ENCODE results near the gene OGFOD2.

GRCh38 chr12:122951406-122951805, 23.6 kb upstream of the OGFOD2 start:
- TF ChIP-seq CTCF (IDR thresholded peaks at IDR 0.05) (no peak), EZH2 (IDR thresholded peaks at IDR 0.05; ENCODE audit: borderline replicate concordance, insufficient read depth, low read depth, low read length, poor library complexity, severe bottlenecking) (no peak)
